K562 (cell line): Measurements from ENCODE around the gene LTK. TPM values are rescaled to one million over a fixed set of nuclear protein-coding genes. Genes with fewer than 3 reads are reported as not detected.

ENCODE experiments used
- CC2D1A ChIP-seq: fragments of 450-650 bp; IDR thresholded peaks from 2 replicates; pipeline ENCODE4 v1.6.1; 2017; ENCODE audit warnings: mild to moderate bottlenecking
- CCAR2 ChIP-seq: fragments of 200-400 bp; formaldehyde crosslinking; IDR thresholded peaks from 2 replicates; pipeline ENCODE4 v1.6.1; 2017; ENCODE audit warnings: mild to moderate bottlenecking, low read depth, low read length
- DEAF1 ChIP-seq: fragments of 450-650 bp; formaldehyde crosslinking; IDR thresholded peaks from 2 replicates; pipeline ENCODE4 v1.4.0; 2020; ENCODE audit warnings: mild to moderate bottlenecking, moderate library complexity
- GATA2 ChIP-seq: sonication (generic); formaldehyde crosslinking; IDR thresholded peaks from 2 replicates; pipeline ENCODE4 v1.4.0; 2020; ENCODE audit warnings: mild to moderate bottlenecking, missing genetic modification reagents
- HDAC3 ChIP-seq: fragments of 450-650 bp; IDR thresholded peaks from 2 replicates; pipeline ENCODE4 v1.6.1; 2018; ENCODE audit warnings: borderline replicate concordance, mild to moderate bottlenecking, moderate library complexity; ENCODE audit not compliant: partially characterized antibody
- MITF ChIP-seq: IDR thresholded peaks from 2 replicates; pipeline ENCODE4 v1.6.1; 2014; ENCODE audit warnings: antibody characterized with exemption
- NR0B1 ChIP-seq: fragments of 450-650 bp; IDR thresholded peaks from one replicate; pipeline ENCODE4 v1.6.1; 2018; ENCODE audit warnings: mild to moderate bottlenecking, moderate library complexity; ENCODE audit not compliant: partially characterized antibody
- OTX1 ChIP-seq: fragments of 450-650 bp; formaldehyde crosslinking; IDR thresholded peaks from 2 replicates; pipeline ENCODE4 v1.4.0; 2022; ENCODE audit warnings: mild to moderate bottlenecking
- SRSF3 ChIP-seq: fragments of 200-400 bp; formaldehyde crosslinking; IDR thresholded peaks from 2 replicates; pipeline ENCODE4 v1.6.1; 2016; ENCODE audit warnings: mild to moderate bottlenecking, low read length, moderate library complexity; ENCODE audit not compliant: insufficient read depth
- TARDBP ChIP-seq: fragments of 450-650 bp; IDR thresholded peaks from 2 replicates; pipeline ENCODE4 v1.6.1; 2016
- TBL1XR1 ChIP-seq, 2 experiments: IDR thresholded peaks; 2 replicates each; pipeline ENCODE4 v1.6.1; 2012; ENCODE audit warnings: improper control_type of control experiment in 2 of 2, low read length in 2 of 2, mild to moderate bottlenecking in 1 of 2
- TBP ChIP-seq: optimal IDR thresholded peaks from 2 replicates; pipeline ENCODE3; 2011; ENCODE audit warnings: low read depth, low read length, improper control_type of control experiment
- TEAD1 ChIP-seq, 2 experiments: fragments of 450-650 bp in 1 of 2; sonication (generic) in 1 of 2; formaldehyde crosslinking; IDR thresholded peaks; 2 replicates each; pipeline versions ENCODE4 v1.4.0 to v1.8.0; 2020 to 2022; ENCODE audit warnings: mild to moderate bottlenecking in 2 of 2, missing genetic modification reagents in 1 of 2
- TGIF2 ChIP-seq: sonication (generic); formaldehyde crosslinking; IDR thresholded peaks from 2 replicates; pipeline ENCODE4 v1.8.1; 2022; ENCODE audit warnings: mild to moderate bottlenecking, missing genetic modification reagents, moderate library complexity
- TSHZ1 ChIP-seq: fragments of 250-450 bp; sonication (Bioruptor Pico); IDR thresholded peaks from 2 replicates; pipeline ENCODE4 v1.4.0; 2020; ENCODE audit warnings: mild to moderate bottlenecking, moderate library complexity
- ZBTB12 ChIP-seq: fragments of 250-450 bp; sonication (Bioruptor Pico); IDR thresholded peaks from 2 replicates; pipeline ENCODE4 v1.4.0; 2020
- ZNF263 ChIP-seq: sonication (generic); formaldehyde crosslinking; IDR thresholded peaks from 2 replicates; pipeline ENCODE4 v1.8.0; 2022; ENCODE audit warnings: mild to moderate bottlenecking, missing genetic modification reagents, borderline replicate concordance
- ZNF57 ChIP-seq: fragments of 450-650 bp; formaldehyde crosslinking; IDR thresholded peaks from 2 replicates; pipeline ENCODE4 v1.4.0; 2020; ENCODE audit warnings: mild to moderate bottlenecking, moderate library complexity
- ZNF75A ChIP-seq: fragments of 450-650 bp; formaldehyde crosslinking; IDR thresholded peaks from 2 replicates; pipeline ENCODE4 v1.4.0; 2020; ENCODE audit warnings: mild to moderate bottlenecking
- polyA plus RNA-seq, 8 experiments: library from polyadenylated mRNA; depleted of rRNA in 4 of 8; stranded (reverse) in 5 of 8; unstranded in 3 of 8; fragments of >200 nt; fragmentation: Nextera tagmentation in 2 of 8; fragmentation: Illumina TruSeq in 1 of 8; extraction: Ambion mirVana in 2 of 8; extraction: Trizol in 1 of 8; gene quantifications; 2 replicates each; pipeline versions ENCODE4 v1.2.1 to v1.2.3, GENCODE V29; 2011 to 2014; ENCODE audit warnings: inconsistent platforms in 1 of 8, missing spikeins in 1 of 8
- total RNA-seq, 7 experiments: library from RNA; depleted of rRNA in 6 of 7; stranded (reverse); fragments of >200 nt in 6 of 7; fragmentation: Illumina TruSeq in 2 of 7; extraction: Trizol in 2 of 7; gene quantifications; 2 replicates each; pipeline versions ENCODE4 v1.2.1 to v1.2.3, GENCODE V29; 2011 to 2021; ENCODE audit warnings: low replicate concordance in 1 of 7

LTK gene
- total and polyA plus RNA-seq, 9 of the 15 experiments (the other 6 are each of a cell fraction or from before 2014, with no cell fraction given), result 0.25 to 4.4 (median 1.8) TPM

- no peak for TF ChIP-seq TSHZ1 (CRISPR knock-in tag)
- TF ChIP-seq TBL1XR1 (IDR thresholded peaks at IDR 0.05; ENCODE audit: low read length in 2 of 2), result peak in 1 of 2 experiments; percentile 55; a peak in 1 of 4 replicates
- no peak for TF ChIP-seq CC2D1A
- TF ChIP-seq ZBTB12, result no peak
- no peak for TF ChIP-seq CCAR2
- no peak for TF ChIP-seq OTX1 (CRISPR knock-in tag)
- no peak for TF ChIP-seq DEAF1 (CRISPR knock-in tag)
- no peak for TF ChIP-seq ZNF263
- no peak for TF ChIP-seq TARDBP
- TF ChIP-seq TEAD1 (CRISPR knock-in tag; IDR thresholded peaks at IDR 0.05), result no peak; a peak in 1 of 4 replicates
- no peak for TF ChIP-seq HDAC3
- 0 out of 2 replicates have a peak, but pooled peaks have one; percentile 22 for TF ChIP-seq GATA2 (CRISPR knock-in tag)
- no peak for TF ChIP-seq SRSF3
- TF ChIP-seq TBP, result peak; percentile 19
- no peak for TF ChIP-seq ZNF75A (CRISPR knock-in tag)
- no peak for TF ChIP-seq MITF
- no peak for TF ChIP-seq NR0B1
- TF ChIP-seq ZNF57 (CRISPR knock-in tag), result no peak
- no peak for TF ChIP-seq TGIF2 (CRISPR knock-in tag)
Measured at GRCh38 chr15:41495736-41496599, 17.7 kb downstream of the LTK start (continued).
